Subcutaneous adipose tissue (tissue), 4 donors: ENCODE data around the gene CTTNBP2NL. TPM values are rescaled to one million over a fixed set of nuclear protein-coding genes. Genes with fewer than 3 reads are reported as not detected.

Experiments used
- total RNA-seq, 4 donors: library from RNA; depleted of rRNA; stranded (reverse); fragments of >200 nt; gene quantifications; one replicate each; pipeline ENCODE4 v1.1.0, GENCODE V29; 2016
- TF ChIP-seq, protein P1 (sequence below): fragments of 450-650 bp; IDR thresholded peaks from one replicate; pipeline ENCODE4 v1.5.1; 2016; ENCODE audit warnings: low read depth, mild to moderate bottlenecking, control low read depth, antibody characterized with exemption, moderate library complexity

Gene CTTNBP2NL
- total RNA-seq, 4 donors from 2014 or later = 27.1 to 72.7 (median 31.6) TPM

DNA sequence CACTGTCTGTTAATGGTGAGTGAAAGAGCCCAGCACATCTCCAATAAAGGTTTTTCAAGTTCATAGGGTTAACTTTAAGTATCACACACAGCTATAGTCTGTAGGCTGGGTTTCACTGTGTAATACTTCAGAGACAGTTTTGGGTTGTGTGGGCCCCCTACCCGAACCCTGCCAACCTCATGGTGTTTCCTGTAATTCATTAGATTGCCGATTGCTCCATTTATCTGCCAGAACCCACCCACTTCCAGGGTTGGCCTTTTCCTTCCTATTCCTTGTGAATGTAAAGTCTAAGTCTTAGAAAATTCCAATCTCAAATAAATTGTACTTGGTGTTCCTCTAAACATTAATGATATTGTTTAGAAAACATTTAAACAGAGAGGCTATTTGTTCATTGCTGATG, 43.6 kb downstream of the CTTNBP2NL start:
- TF ChIP-seq, protein P1, sequence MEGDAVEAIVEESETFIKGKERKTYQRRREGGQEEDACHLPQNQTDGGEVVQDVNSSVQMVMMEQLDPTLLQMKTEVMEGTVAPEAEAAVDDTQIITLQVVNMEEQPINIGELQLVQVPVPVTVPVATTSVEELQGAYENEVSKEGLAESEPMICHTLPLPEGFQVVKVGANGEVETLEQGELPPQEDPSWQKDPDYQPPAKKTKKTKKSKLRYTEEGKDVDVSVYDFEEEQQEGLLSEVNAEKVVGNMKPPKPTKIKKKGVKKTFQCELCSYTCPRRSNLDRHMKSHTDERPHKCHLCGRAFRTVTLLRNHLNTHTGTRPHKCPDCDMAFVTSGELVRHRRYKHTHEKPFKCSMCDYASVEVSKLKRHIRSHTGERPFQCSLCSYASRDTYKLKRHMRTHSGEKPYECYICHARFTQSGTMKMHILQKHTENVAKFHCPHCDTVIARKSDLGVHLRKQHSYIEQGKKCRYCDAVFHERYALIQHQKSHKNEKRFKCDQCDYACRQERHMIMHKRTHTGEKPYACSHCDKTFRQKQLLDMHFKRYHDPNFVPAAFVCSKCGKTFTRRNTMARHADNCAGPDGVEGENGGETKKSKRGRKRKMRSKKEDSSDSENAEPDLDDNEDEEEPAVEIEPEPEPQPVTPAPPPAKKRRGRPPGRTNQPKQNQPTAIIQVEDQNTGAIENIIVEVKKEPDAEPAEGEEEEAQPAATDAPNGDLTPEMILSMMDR = no peak

- TF ChIP-seq, protein P1 = no peak
Measured at GRCh38 chr1:112440574-112440973, 44.6 kb downstream of the CTTNBP2NL start.

DNA sequence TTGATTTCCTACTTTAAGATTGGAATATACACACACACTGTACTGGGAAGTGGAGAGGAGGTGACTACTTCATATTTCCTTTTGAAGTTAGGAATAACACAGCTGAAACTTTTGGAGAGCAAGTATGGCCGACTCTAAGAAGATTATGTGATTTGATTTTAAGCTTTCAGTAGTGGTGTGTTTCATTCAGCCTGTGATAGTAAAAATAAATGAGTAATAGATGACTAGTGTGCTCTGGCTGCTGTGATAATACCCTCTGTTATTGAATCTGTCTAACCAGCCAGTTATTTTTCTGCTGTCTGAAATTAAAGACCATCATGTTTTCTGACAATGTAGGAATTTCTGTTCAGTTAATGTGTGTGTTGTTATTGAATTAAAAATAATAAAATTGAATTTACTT, 48.3 kb downstream of the CTTNBP2NL start:
- TF ChIP-seq, protein P1 = no peak

GRCh38 chr1:112445596-112445995, 49.6 kb downstream of the CTTNBP2NL start:
- TF ChIP-seq, protein P1 = no peak

DNA sequence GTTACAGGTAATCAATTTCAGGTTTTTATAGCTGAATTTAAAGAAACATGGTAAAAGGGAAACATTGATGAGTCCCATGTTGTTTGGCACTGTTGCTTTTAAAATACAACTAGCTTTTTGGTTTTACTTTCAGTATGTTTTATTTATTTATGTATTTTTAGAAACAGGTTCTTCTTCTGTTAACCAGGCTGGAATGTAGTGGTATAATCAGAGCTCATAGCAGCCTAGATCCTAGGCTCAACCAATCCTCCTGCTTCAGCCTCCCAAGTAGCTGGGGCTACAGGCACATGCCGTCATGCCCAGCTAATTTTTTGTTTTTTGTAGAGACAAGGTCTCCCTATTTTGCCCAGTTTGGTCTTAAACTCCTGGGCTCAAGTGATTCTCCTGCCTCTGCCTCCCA, 50.4 kb downstream of the CTTNBP2NL start:
- TF ChIP-seq, protein P1 = no peak

- TF ChIP-seq, protein P1 = no peak
Measured at GRCh38 chr1:112448904-112449629, 53.1 kb downstream of the CTTNBP2NL start.

- TF ChIP-seq, protein P1 = no peak
Measured at GRCh38 chr1:112449630-112449983, 53.6 kb downstream of the CTTNBP2NL start.
